NCI-H2227 (cell line): ENCODE measurements around the gene FIZ1.

Experiments used
- DNase-seq: peaks from one replicate; lab custom pipeline; 2025; ENCODE audit not compliant: unreplicated experiment; lab: John Stamatoyannopoulos, UW

Gene FIZ1

DNA sequence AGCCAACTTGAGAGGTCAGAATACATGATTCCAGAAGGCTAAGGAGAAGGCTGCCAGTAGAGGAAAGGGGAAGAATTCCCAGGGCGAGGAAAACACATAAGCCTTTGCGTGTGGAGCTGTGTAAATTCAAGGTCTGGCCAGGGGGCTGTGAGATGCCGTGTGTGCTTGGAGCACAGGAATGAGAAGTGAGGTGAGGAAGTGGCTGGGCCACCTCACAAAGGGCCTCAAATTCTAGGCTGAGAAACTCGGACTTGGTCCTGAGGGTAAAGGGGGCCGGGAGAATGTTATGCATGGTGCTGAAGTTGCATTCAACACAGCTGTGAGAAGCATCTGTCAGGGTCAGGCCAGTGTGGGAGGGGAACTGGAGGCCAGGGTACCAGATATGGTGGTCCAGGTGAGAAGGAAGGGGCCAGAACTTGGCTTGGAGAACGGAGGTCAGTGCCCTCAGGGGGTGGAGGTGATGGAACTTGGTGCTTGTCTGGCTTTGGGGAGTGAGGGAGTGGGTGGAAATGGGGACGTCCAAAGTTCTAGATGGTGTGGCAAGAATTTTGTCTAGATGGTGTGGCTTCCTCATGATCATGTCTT, 36.6 kb upstream of the FIZ1 start:
- no peak for DNase-seq

- DNase-seq = no peak
Measured at GRCh38 chr19:55635334-55635717, 36.0 kb upstream of the FIZ1 start.

DNA sequence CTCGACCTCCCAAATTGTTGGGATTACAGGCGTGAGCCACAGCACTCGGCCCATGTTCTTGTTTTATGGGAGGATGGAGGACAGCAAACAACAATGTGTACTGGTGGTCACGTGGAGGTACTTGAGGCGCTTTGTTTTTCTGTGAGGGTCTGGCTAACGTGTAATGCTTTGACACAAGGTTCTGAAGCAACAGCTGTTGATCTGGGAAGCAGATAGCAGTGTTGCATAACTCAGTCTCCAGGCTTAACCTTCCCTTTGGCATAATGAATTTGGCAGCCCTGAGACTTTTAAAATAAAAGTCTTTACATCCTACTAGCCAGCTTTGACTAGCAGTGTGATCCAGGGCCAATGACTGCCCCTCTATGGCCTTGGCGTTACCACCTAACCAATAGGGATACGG, 34.5 kb upstream of the FIZ1 start:
- DNase-seq = no peak

- DNase-seq = peak; percentile 99
Measured at GRCh38 chr19:55632463-55632834, 33.1 kb upstream of the FIZ1 start.

DNA sequence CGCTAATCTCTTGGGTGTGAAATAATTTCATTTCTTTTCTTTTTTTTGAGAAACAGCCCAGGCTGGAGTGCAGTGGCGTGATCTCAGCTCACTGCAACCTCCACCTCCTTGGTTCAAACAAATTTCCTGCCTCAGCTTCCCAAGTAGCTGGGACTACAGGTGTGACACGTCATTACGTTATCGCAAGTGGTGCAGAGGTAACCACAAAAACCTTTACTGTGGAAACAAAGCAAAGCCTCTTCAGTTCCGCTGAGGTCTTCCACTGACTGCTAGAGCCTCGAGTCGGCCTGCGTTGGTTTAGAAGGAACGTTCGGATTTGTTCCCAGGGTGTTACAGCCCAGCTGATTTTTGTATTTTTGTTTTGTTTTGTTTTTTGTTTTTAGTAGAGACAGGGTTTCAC, 27.0 kb upstream of the FIZ1 start:
- DNase-seq = no peak

- no peak for DNase-seq
Measured at GRCh38 chr19:55625004-55625326, 25.6 kb upstream of the FIZ1 start.

DNA sequence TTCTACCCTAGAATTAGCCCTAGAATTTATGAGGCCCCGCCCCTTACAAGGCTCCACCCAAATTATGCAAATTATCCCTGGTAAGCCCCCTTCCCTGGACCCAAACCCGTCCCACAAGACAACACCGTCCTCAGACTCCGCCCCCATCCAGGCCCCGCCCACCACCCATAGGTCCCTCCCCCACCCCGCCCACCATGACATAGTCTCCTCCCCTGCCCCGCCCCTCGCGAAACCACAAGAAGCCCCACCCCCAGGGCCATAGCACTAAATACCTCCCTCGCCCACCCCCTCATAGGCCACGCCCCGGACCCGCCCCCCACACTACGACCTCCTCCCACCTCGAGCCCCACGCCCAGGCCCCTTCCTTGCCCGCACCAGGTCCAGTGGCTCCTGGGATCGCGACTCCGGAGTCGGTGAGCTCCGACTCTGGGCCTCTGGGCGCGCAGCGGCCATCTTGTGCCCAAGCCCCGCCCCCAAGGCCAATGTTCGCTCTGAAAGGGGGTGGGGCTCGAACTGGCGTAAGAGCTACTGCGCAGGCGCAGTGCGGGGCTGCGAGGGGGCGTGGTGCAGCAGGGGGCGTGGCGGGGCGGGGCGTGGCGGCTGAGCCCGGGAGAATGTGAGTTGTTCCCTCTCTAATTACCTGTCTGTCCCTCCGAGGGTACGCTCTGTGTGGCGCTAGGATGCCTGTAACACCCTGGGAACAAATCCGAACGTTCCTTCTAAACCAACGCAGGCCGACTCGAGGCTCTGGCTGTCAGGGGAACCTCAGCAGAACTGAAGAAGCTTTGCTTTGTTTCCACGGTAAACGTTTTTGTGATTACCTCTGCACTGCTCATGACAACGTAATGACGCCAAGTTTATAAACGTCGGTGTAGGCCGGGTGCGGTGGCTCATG, 25.0 kb upstream of the FIZ1 start, which contains the start of gene ZNF784:
Gene ZNF784, minus strand, starts transcription at position 458 of the 895 bp plus-strand sequence. Its CDS starts 5 bp downstream, at position 453.
- DNase-seq = peak; percentile 99

- no peak for DNase-seq
Measured at GRCh38 chr19:55623561-55623960, 24.2 kb upstream of the FIZ1 start.

DNA sequence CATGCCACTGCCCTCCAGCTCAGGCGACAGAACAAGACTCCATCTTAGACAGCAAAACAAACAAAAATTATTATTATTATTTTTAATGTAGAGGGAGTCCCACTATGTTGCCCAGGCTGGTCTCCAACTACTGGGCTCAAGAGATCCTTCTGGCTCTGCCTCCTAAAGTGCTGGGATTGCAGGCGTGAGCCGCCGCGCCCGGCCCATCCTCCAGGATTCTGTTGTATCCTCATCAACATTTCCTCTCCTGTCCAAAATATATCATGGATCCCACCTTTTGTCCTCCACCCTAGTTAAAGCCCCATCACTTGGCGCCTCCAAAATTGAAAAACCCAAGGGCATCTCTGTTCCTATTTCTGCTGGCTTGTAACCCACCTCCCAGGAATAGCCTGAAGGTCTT, 23.8 kb upstream of the FIZ1 start:
- DNase-seq = no peak

GRCh38 chr19:55622242-55622969, 23.1 kb upstream of the FIZ1 start:
- peak; percentile 55 for DNase-seq

- DNase-seq = no peak
Measured at GRCh38 chr19:55621673-55622231, 22.4 kb upstream of the FIZ1 start.

- DNase-seq = no peak
Measured at GRCh38 chr19:55621205-55621672, 21.9 kb upstream of the FIZ1 start.

GRCh38 chr19:55620410-55621204, 21.3 kb upstream of the FIZ1 start:
- no peak for DNase-seq

GRCh38 chr19:55619286-55619685, 20.0 kb upstream of the FIZ1 start:
- DNase-seq = no peak

DNA sequence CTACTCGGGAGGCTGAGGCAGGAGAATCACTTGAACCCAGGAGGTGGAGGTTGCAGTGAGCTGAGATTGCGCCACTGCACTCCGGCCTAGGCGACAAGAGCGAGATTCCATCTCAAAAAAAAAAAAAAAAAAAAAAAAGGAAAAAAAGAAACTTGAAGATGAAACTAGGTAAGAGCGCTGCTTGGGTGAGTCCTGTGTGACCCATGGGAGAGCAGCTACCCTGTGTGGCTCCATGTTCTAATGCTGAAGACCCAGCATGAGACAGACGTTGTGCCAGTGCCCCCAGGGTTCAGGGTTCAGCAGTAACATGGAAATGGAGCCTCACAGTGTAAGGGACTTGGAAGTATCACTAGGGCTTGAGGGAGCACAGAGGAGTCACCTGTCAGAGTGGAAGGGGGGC, 19.1 kb upstream of the FIZ1 start:
- no peak for DNase-seq

GRCh38 chr19:55617426-55617825, 18.1 kb upstream of the FIZ1 start:
- DNase-seq = no peak

GRCh38 chr19:55616395-55616875, 17.1 kb upstream of the FIZ1 start:
- DNase-seq = no peak

- no peak for DNase-seq
Measured at GRCh38 chr19:55615543-55616394, 16.5 kb upstream of the FIZ1 start.

- DNase-seq = no peak
Measured at GRCh38 chr19:55614711-55615542, 15.6 kb upstream of the FIZ1 start.
